ENCODE results near the gene SPRR5. TPM values are rescaled to one million over a fixed set of nuclear protein-coding genes. Genes with fewer than 3 reads are reported as not detected.

The SPRR5 gene
- total and polyA plus RNA-seq, 2 of the 8 experiments (the other 6 are each of a cell fraction or from before 2014, with no cell fraction given), result not detected

DNA sequence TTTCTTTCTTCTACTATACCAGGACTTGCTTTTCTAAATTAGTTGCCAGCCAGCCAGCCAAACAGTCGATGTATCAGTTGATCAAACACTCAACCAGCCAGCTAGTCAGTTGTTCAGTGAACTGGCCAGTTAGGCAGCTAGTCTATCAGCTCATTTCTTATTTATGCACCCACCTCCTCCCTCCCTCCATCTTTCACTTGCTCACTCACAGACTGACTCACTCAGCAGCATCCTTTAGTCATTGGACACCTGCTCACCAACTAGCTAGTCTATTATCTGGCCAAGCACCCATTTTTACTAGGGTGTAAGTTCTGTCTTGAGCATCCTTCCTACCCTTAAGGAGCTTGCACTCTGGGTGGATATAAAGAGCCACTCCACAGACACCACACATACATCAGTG lies 17.5 kb downstream of the SPRR5 start:
- H3K79me1 ChIP-seq (ENCODE audit: low read depth, low read length), result no peaks in the 10 kb centered on the region
- POLR2A ChIA-PET (ENCODE audit: partially characterized antibody), result no interaction called here
- no peak overlapping the region for H2AFZ ChIP-seq (ENCODE audit: low read length)
- H3K23ac ChIP-seq (ENCODE audit: insufficient read length), result no peak overlapping the region
- H4K8ac ChIP-seq (ENCODE audit: extremely low read depth, insufficient read depth, low read length), result no peak overlapping the region
- no peak overlapping the region for H3K14ac ChIP-seq (ENCODE audit: insufficient read length)
- no peak for FAIRE-seq
- DNase-seq (ENCODE audit: low read depth in 1 of 2, low spot score in 2 of 2), result no peak
- no peaks in the 10 kb centered on the region for H3K4me1 ChIP-seq (replicated peaks in 1 of 4; ENCODE audit: control insufficient read depth in 3 of 4, insufficient read depth in 4 of 4, low read length in 3 of 4)
- H3K27ac ChIP-seq (ENCODE audit: low read depth, low read length), result no peak overlapping the region
- H3K79me2 ChIP-seq (ENCODE audit: control insufficient read depth in 1 of 2, insufficient read depth in 2 of 2, low read length in 2 of 2), result no peaks in the 10 kb centered on the region
- H2BK20ac ChIP-seq (ENCODE audit: low read length), result no peak overlapping the region
- H3K56ac ChIP-seq (replicated peaks; ENCODE audit: insufficient read length, low read depth, low read length), result no peak overlapping the region
- no peak overlapping the region for H2BK15ac ChIP-seq (ENCODE audit: low read length)
- no peak overlapping the region for H4K91ac ChIP-seq (replicated peaks; ENCODE audit: insufficient read length, low read length)
- no peak overlapping the region for H3K9ac ChIP-seq (replicated peaks in 1 of 4; ENCODE audit: extremely low read depth in 1 of 4, low read depth in 3 of 4, low read length in 3 of 4)
- TF ChIP-seq, protein P1, sequence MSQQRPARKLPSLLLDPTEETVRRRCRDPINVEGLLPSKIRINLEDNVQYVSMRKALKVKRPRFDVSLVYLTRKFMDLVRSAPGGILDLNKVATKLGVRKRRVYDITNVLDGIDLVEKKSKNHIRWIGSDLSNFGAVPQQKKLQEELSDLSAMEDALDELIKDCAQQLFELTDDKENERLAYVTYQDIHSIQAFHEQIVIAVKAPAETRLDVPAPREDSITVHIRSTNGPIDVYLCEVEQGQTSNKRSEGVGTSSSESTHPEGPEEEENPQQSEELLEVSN (IDR thresholded peaks at IDR 0.05), result no peak
- no peak for TF ChIP-seq SIRT6 (IDR thresholded peaks at IDR 0.05; ENCODE audit: low read length)
- TF ChIP-seq ASH2L (IDR thresholded peaks at IDR 0.05; ENCODE audit: low read length), result no peak
- no peak for TF ChIP-seq GABPA (IDR thresholded peaks at IDR 0.05; ENCODE audit: borderline replicate concordance, insufficient read depth, low read length)
- TF ChIP-seq BACH1 (IDR thresholded peaks at IDR 0.05; ENCODE audit: low read length), result no peak
- TF ChIP-seq BCL11A (IDR thresholded peaks at IDR 0.05; ENCODE audit: low read depth in 2 of 2, low read length in 2 of 2), result no peak
- CTCF ChIA-PET (ENCODE audit: partially characterized antibody), result interaction anchor here (1.1 to 7.9 kb wide), 4 partner anchors 9 to 257 kb away, joined by 3 to 114 read pairs (median 5); no protein-coding TSS in a partner anchor
- no peak overlapping the region for H2BK12ac ChIP-seq (ENCODE audit: low read depth, low read length)
- H3K18ac ChIP-seq (ENCODE audit: extremely low read depth, low read length), result no peak overlapping the region
- no peaks in the 10 kb centered on the region for H3K36me3 ChIP-seq (ENCODE audit: control insufficient read depth in 2 of 4, insufficient read depth in 4 of 4, low read length in 3 of 4)
- no peaks in the 10 kb centered on the region for H3K9me3 ChIP-seq (ENCODE audit: insufficient read depth in 2 of 2, low read depth in 1 of 2, low read length in 1 of 2)
- H3K4me2 ChIP-seq (ENCODE audit: insufficient read depth in 1 of 2, low read depth in 2 of 2, low read length in 2 of 2), result no peak overlapping the region
- no peak overlapping the region for H3K4ac ChIP-seq (replicated peaks; ENCODE audit: insufficient read length, low read depth, low read length)
- H2BK5ac ChIP-seq (ENCODE audit: low read depth, low read length), result no peak overlapping the region
- 76% methylated on average over 1 of the region's 1 CpG; no CpG with 5 or more reads in 1 of the 2 experiments for WGBS, 2 experiments (ENCODE audit: extremely low coverage in 1 of 2, insufficient coverage in 1 of 2, insufficient read length in 1 of 2, insufficient replicate concordance in 2 of 2, low coverage in 1 of 2, low lambda C conversion rate in 2 of 2, missing lambda C conversion rate in 1 of 2)
- no peak overlapping the region for H2AK5ac ChIP-seq (ENCODE audit: low read depth, low read length)
- no peaks in the 10 kb centered on the region for H3K27me3 ChIP-seq (replicated peaks in 1 of 4; ENCODE audit: control insufficient read depth in 3 of 4, extremely low read depth in 1 of 4, insufficient read depth in 3 of 4, low read length in 3 of 4)
- no peaks in the 10 kb centered on the region for H4K20me1 ChIP-seq (replicated peaks in 1 of 2; ENCODE audit: control insufficient read depth in 1 of 2, insufficient read depth in 2 of 2, low read length in 2 of 2)
- no peak overlapping the region for H3K4me3 ChIP-seq (ENCODE audit: extremely low read depth in 1 of 4, insufficient read depth in 2 of 4, low read depth in 3 of 4, low read length in 4 of 4)
- H3K23me2 ChIP-seq (ENCODE audit: low read depth, low read length), result no peaks in the 10 kb centered on the region
- no peak overlapping the region for H2BK120ac ChIP-seq (replicated peaks; ENCODE audit: low read depth, low read length)
- H4K5ac ChIP-seq (ENCODE audit: insufficient read length, low read depth, low read length), result no peak overlapping the region

Data from H1 (cell line).